NCI-H524 (cell line): ENCODE measurements around the gene GPR61.

Experiments used
- DNase-seq, 2 experiments: peaks; one replicate each; lab custom pipeline; 2025; lab: John Stamatoyannopoulos, UW

Gene GPR61

DNA sequence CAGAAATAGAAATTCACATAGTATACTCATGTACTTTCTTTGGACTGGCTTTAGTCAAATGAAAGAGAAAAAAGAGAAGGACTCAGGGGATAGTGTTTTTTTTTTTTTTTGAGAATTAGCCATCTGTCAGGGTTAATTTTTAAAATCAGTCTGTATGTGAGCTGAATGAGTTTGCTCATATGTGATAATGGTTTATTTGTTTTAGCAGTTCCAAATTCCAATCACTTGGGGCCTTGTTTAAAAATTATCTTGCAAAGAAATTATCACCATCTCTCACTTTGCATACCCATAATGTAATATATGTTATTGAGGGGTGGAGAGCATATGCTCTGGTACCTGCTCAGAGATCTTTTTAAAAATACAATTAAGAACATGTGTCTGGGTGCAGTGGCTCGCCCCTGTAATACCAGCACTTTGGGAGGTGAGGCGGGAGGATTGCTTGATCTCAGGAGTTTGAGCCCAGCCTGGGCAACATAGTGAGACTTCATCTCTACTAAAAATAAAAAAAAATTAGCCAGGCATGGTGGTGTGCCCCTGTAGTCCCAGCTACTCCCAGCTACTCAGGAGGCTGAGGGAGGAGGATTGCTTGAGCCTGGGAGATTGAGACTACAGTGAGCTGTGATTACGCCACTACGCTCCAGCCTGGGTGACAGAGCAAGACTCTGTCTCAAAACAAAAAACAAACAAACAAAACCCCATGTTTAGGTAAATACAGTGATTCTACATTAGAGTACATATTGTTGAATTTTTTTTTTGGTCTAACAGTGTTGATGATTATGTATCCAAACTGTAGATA is 28.4 kb downstream of the GPR61 start:
- DNase-seq, result peak in 1 of 2 experiments; percentile 31

GRCh38 chr1:109569323-109569722 is 29.7 kb downstream of the GPR61 start:
- no peak for DNase-seq

- DNase-seq, result peak in 1 of 2 experiments; percentile 39
Observed at GRCh38 chr1:109570414-109570813, 30.7 kb downstream of the GPR61 start.

- DNase-seq, result no peak
Observed at GRCh38 chr1:109573785-109574184, 34.1 kb downstream of the GPR61 start.

DNA sequence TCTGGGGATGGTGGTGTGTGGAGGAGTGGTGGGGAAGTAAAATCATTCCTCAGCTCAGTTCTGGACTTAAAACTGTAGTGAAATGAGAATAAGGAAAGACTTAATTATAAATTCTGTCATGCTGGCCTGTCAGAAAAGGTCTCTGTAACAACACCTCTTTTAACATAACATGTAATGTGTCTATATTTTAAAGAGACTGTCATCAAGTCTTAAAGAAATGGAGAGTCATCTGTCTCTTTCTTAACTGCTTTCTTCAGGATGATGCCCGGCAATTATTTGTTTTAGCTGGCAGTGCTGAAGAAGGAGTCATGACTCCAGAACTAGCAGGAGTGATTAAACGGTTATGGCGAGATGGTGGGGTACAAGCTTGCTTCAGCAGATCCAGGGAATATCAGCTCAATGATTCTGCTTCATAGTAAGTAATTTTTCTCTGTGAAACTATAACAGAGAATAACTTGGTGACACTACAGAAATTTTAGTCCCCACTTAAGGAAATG is 39.3 kb downstream of the GPR61 start:
- DNase-seq, result no peak

- DNase-seq, result peak in 1 of 2 experiments; percentile 6
Observed at GRCh38 chr1:109579491-109579890, 39.8 kb downstream of the GPR61 start.

DNA sequence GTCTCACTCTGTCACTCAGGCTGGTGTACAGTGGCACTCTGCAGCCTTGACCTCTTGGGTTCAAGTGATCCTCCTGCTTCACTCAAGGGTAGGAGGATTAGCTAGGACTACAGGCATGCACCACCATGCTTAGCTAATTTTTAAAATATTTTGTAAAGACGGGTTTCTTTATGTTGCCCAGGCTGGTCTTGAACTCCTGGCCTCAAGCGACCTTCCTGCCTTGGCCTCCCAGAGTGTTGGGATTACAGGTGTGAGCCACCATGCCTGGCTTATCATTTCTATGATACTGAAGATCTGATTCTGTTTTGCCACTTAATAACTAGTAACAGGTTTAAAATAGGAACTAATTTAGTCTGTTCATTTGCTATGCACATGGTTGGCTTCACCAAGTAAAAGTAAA is 42.3 kb downstream of the GPR61 start:
- no peak for DNase-seq

- DNase-seq, result no peak
Observed at GRCh38 chr1:109584766-109585165, 45.1 kb downstream of the GPR61 start.

DNA sequence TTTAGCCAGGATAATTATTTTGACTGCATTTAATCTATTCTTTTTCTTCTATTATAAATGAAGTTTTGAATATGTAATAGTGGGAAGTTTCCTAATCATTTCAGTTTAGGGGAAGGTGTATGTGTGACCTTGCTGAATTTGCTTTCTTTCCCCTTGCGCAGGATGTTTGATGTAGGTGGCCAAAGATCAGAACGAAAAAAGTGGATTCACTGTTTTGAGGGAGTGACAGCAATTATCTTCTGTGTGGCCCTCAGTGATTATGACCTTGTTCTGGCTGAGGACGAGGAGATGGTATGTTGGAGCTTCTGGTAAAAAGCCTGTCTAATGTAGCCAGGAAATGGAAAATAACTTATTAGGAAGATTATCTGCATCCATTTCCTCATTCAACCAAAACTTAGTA is 46.4 kb downstream of the GPR61 start:
- no peak for DNase-seq

DNA sequence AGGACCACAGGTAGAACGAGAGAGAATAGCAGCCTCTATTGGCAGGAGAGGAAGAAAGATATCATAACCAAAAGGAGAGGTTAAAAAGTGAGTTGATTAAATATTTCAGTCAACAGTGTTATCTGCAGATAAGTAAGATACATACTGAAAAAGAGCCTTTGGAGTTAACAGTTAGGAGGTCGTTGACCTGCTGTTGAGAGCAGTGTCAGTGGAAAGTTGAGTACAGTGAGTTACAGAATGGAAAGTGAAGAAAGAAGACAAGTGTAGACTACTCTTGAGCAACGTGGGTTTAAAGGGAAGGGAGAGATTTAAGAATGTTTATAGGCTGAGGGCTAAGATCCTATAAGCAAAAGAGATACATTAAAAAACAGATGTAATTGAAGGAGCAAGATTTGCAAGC is 49.5 kb downstream of the GPR61 start:
- DNase-seq, result no peak

GRCh38 chr1:109589679-109590078 is 50.0 kb downstream of the GPR61 start:
- DNase-seq, result no peak

- no peak for DNase-seq
Observed at GRCh38 chr1:109592916-109593315, 53.2 kb downstream of the GPR61 start.

GRCh38 chr1:109595531-109595930 is 55.9 kb downstream of the GPR61 start:
- DNase-seq, result no peak
